NCI-H345 (cell line): ENCODE data around the gene NEURL4.

Experiments
- DNase-seq: peaks from one replicate; lab custom pipeline; 2025; lab: John Stamatoyannopoulos, UW

The NEURL4 gene

DNA sequence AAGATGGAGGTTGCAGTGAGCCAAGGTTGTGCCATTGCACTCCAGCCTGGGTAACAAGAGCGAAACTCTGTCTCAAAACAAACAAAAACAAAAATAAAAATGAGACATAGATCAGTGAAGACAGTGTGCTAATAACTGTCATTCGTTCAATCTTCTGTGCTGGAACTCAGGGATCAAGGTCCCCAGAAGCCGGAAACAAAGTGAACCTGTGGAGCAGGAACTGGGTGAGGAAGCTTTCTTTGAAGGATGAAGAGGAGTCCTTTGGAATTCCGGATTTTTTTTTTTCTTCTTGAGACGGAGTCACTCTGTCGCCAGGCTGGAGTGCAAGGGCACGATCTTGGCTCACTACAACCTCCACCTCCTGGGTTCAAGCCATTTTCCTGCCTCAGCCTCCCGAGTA, 49.7 kb downstream of the NEURL4 start:
- no peak for DNase-seq

DNA sequence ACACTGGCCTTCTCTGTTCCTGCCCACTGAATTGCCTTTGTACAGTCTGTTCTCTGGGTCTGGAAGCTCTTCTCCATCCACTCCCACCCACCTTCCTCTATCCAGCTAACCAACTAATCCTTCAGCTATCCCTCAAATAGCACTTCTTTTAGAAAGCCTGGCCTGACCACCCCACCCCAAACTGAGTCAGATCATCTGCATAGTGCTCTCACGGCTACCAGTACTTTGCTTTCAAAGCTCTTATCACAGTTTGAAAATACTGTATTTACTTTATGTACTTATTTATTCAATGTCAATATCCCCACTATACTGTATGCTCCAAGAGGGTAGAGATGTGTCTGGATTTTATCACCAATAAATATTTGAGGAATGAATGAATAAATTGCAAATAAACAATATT, 62.4 kb downstream of the NEURL4 start:
- DNase-seq = no peak
